ENCODE measurements around the gene IGSF23. TPM values are rescaled to one million over a fixed set of nuclear protein-coding genes. Genes with fewer than 3 reads are reported as not detected.

IGSF23 gene
- total and polyA plus RNA-seq, 8 donors: 0.73 TPM; not detected in 7

DNA sequence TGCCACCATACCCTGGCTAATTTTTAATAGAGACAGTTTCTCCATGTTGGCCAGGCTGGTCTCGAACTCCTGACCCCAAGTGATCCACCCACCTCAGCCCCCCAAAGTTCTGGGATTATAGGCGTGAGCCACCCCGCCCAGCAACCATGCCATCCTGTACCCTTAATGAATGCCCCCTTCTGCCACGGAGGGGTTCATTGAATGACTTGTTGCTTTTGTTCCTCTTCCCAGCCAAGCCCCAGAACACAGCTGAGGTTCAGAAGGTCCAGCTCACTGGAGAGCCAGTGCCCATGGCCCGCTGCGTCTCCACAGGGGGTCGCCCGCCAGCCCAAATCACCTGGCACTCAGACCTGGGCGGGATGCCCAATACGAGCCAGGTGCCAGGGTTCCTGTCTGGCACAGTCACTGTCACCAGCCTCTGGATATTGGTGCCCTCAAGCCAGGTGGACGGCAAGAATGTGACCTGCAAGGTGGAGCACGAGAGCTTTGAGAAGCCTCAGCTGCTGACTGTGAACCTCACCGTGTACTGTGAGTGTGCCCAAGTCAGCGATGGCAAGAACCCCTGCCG, 36.3 kb downstream of the IGSF23 start:
- Histone ChIP-seq H3K27me3 (no peaks in the 10 kb centered on the region), H3K36me3 (peaks cover 41 to 79% (median 72%) of the 10 kb centered on the region in 4 donors), H3K27ac (no peak overlapping the region), H3K9me3 (no peaks in the 10 kb centered on the region), H3K4me1 (peaks cover 0 to 48% (median 40%) of the 10 kb centered on the region in 4 donors), H3K4me3 (no peak overlapping the region)
- whole genome bisulfite sequencing, 5 donors: 81 to 94% (median 89%) methylated on average over 8 to 15 of the region's 15 CpGs
- intact Hi-C loops (cut with DNase I; ENCODE audit: low total_unique reads): no loop called here
- TF ChIP-seq, protein P1, sequence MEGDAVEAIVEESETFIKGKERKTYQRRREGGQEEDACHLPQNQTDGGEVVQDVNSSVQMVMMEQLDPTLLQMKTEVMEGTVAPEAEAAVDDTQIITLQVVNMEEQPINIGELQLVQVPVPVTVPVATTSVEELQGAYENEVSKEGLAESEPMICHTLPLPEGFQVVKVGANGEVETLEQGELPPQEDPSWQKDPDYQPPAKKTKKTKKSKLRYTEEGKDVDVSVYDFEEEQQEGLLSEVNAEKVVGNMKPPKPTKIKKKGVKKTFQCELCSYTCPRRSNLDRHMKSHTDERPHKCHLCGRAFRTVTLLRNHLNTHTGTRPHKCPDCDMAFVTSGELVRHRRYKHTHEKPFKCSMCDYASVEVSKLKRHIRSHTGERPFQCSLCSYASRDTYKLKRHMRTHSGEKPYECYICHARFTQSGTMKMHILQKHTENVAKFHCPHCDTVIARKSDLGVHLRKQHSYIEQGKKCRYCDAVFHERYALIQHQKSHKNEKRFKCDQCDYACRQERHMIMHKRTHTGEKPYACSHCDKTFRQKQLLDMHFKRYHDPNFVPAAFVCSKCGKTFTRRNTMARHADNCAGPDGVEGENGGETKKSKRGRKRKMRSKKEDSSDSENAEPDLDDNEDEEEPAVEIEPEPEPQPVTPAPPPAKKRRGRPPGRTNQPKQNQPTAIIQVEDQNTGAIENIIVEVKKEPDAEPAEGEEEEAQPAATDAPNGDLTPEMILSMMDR (IDR thresholded peaks at IDR 0.05): no peak
- TF ChIP-seq POLR2A (IDR thresholded peaks at IDR 0.05): no peak
- no peak for TF ChIP-seq EP300 (IDR thresholded peaks at IDR 0.05)
- TF ChIP-seq POLR2AphosphoS5 (IDR thresholded peaks at IDR 0.05): no peak
- DNase-seq: no peak

- Histone ChIP-seq H3K27ac (no peak overlapping the region), H3K36me3 (peaks cover 51 to 95% (median 90%) of the 10 kb centered on the region in 4 donors), H3K27me3 (no peaks in the 10 kb centered on the region), H3K4me1 (peaks cover 0 to 31% (median 14%) of the 10 kb centered on the region in 4 donors), H3K9me3 (no peaks in the 10 kb centered on the region), H3K4me3 (no peak overlapping the region)
- no peak for DNase-seq
- intact Hi-C loops (cut with DNase I; ENCODE audit: low total_unique reads): no loop called here
- 86 to 96% (median 91%) methylated on average over 5 of the region's 5 CpGs for WGBS, 5 donors
- no peak for TF ChIP-seq POLR2AphosphoS5 (IDR thresholded peaks at IDR 0.05)
- no peak for TF ChIP-seq POLR2A (IDR thresholded peaks at IDR 0.05)
- no peak for TF ChIP-seq EP300 (IDR thresholded peaks at IDR 0.05)
- TF ChIP-seq, protein P1 (IDR thresholded peaks at IDR 0.05): no peak
Observed at GRCh38 chr19:44653343-44653742, 40.0 kb downstream of the IGSF23 start.

DNA sequence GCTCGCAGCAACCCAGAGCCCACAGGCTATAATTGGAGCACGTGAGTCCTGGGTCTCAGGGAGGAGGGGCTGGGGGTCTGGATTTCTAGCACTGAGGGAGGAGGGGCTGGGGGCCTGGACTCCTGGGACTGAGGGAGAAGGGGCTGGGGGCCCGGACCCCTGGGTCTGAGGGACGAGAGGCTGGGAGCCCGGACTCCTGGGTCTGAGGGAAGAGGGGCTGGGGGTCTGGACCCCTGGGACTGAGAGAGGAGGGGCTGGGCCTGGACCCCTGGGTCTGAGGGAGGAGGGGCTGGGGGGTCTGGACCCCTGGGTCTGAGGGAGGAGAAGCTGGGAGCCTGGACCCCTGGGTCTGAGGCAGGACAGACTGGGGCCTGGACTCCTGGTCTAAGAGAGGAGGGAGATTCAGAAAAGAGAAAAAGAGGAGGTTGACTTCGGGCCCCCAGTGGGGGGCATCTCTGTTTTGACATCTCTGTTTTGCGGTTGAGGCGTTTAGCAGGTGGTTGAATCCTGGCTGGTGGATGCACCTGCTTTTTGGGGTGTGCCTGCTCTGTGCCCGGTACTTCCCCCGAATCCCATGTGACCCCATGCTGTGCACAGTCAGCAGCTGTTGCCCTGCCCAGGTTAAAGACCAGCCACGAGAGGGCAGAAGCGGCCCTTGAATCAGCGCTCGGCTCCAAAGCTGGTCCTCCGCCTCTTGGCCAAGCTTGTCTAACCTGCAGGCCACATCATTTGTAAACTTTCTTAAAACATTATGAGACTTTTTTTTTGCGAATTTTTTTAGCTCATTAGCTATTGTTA, 40.8 kb downstream of the IGSF23 start:
- peaks cover 55 to 97% (median 92%) of the 10 kb centered on the region in 4 donors for H3K36me3 ChIP-seq

More for the DNA sequence above, 40.8 kb downstream of the IGSF23 start:
- Histone ChIP-seq H3K4me3 (no peak overlapping the region), H3K9me3 (no peaks in the 10 kb centered on the region), H3K4me1 (peaks cover 0 to 23% (median 6%) of the 10 kb centered on the region in 4 donors), H3K27me3 (no peaks in the 10 kb centered on the region), H3K27ac (no peak overlapping the region)
- peak; percentile 82 to 87 for DNase-seq
- 36 to 48% (median 42%) methylated on average over 16 of the region's 16 CpGs for WGBS, 5 donors
- intact Hi-C loops (cut with DNase I; ENCODE audit: low total_unique reads): no loop called here
- TF ChIP-seq, protein P1 (IDR thresholded peaks at IDR 0.05): peak in 5 of 7 experiments; percentile 45 to 63 (median 58)
- peak in 1 of 3 donors; percentile 49 for TF ChIP-seq POLR2AphosphoS5 (IDR thresholded peaks at IDR 0.05)
- TF ChIP-seq EP300 (IDR thresholded peaks at IDR 0.05): no peak
- TF ChIP-seq POLR2A (IDR thresholded peaks at IDR 0.05): no peak

Data from stomach (tissue), 9 donors.